ENCODE measurements around the gene TRIM46. TPM values are rescaled to one million over a fixed set of nuclear protein-coding genes. Genes with fewer than 3 reads are reported as not detected.

Gene TRIM46
- total RNA-seq, 1 experiment from 2014 or later: 18.4 TPM

- H2BK5ac ChIP-seq (ENCODE audit: insufficient read length, low read length): no peak overlapping the region
- H2BK15ac ChIP-seq (ENCODE audit: low read depth, low read length): no peak overlapping the region
- no peak overlapping the region for H4K8ac ChIP-seq (replicated peaks; ENCODE audit: insufficient read length, low read depth, low read length)
- WGBS (ENCODE audit: extremely low coverage, insufficient read length, low lambda C conversion rate): no CpG with 5 or more reads among the region's 1 CpG
- no peaks in the 10 kb centered on the region for H3K4me1 ChIP-seq (ENCODE audit: insufficient read depth, low read length)
- H2AK5ac ChIP-seq (ENCODE audit: insufficient read length, low read length): no peak overlapping the region
- H3K14ac ChIP-seq (ENCODE audit: insufficient read depth, low read length): no peak overlapping the region
- H4K91ac ChIP-seq (ENCODE audit: insufficient read length, low read depth, low read length): no peak overlapping the region
- H3K9me3 ChIP-seq (ENCODE audit: control insufficient read depth, low read depth, low read length): no peaks in the 10 kb centered on the region
- no peak overlapping the region for H4K5ac ChIP-seq (ENCODE audit: insufficient read length, low read depth, low read length)
- no peaks in the 10 kb centered on the region for H3K27me3 ChIP-seq (ENCODE audit: insufficient read depth, low read length)
- no peaks in the 10 kb centered on the region for H3K23me2 ChIP-seq (ENCODE audit: insufficient read length, low read depth, low read length, poor library complexity, severe bottlenecking)
- no peak overlapping the region for H2BK120ac ChIP-seq (ENCODE audit: low read depth, low read length, poor library complexity, severe bottlenecking)
- no peak for DNase-seq
- no peak overlapping the region for H3K4me2 ChIP-seq (ENCODE audit: insufficient read depth, insufficient read length, low read length)
- peaks cover 0 to 4% of the 10 kb centered on the region in 2 experiments; a peak in 2 of 5 replicates for H3K9me3 Mint-ChIP-seq
- H3K27ac Mint-ChIP-seq: no peak overlapping the region
- no peak overlapping the region for H3K9ac ChIP-seq (ENCODE audit: extremely low read depth, insufficient read length, low read length)
- no peak overlapping the region for H2BK20ac ChIP-seq (ENCODE audit: low read depth, low read length, poor library complexity, severe bottlenecking)
- H3K4me1 Mint-ChIP-seq: no peaks in the 10 kb centered on the region
- peaks cover 30% of the 10 kb centered on the region for H3K27me3 Mint-ChIP-seq (ENCODE audit: low read depth)
- H3K4ac ChIP-seq (ENCODE audit: low read depth, low read length): no peak overlapping the region
- no peaks in the 10 kb centered on the region for H3K79me2 ChIP-seq (ENCODE audit: insufficient read depth, low read length)
- no peak overlapping the region for H3K4me3 Mint-ChIP-seq
- H3K56ac ChIP-seq (ENCODE audit: insufficient read length, low read depth, low read length): no peak overlapping the region
- H3K79me1 ChIP-seq (ENCODE audit: insufficient read depth, low read depth, low read length, poor library complexity, severe bottlenecking): no peaks in the 10 kb centered on the region
- H3K18ac ChIP-seq (ENCODE audit: insufficient read length, low read depth, low read length): no peak overlapping the region
- no peak overlapping the region for H2AFZ ChIP-seq (ENCODE audit: low read length)
- no peak overlapping the region for H3K27ac ChIP-seq (ENCODE audit: insufficient read length, low read depth, low read length)
- no peak overlapping the region for H3T11ph ChIP-seq (ENCODE audit: low read length)
- no peak overlapping the region for H2BK12ac ChIP-seq (ENCODE audit: insufficient read length, low read depth, low read length)
- TF ChIP-seq CTCF (conservative IDR thresholded peaks at IDR 0.05): no peak
- no peak overlapping the region for H3K23ac ChIP-seq (ENCODE audit: insufficient read length, low read depth, low read length)
- H4K20me1 ChIP-seq (ENCODE audit: control insufficient read depth, insufficient read depth, insufficient read length): no peaks in the 10 kb centered on the region
- H3K36me3 Mint-ChIP-seq (ENCODE audit: insufficient read depth in 1 of 3, low read depth in 3 of 3): no peaks in the 10 kb centered on the region
Measured at GRCh38 chr1:155158991-155159390, 14.7 kb upstream of the TRIM46 start.

Measured in H9 (cell line).